ENCODE measurements around the gene FBP1.
"Not testable (repeated sequence)": the region's sequence is repeated elsewhere in the genome, so short reads cannot be mapped to it uniquely, and the experiment has no call there.

FBP1 gene

DNA sequence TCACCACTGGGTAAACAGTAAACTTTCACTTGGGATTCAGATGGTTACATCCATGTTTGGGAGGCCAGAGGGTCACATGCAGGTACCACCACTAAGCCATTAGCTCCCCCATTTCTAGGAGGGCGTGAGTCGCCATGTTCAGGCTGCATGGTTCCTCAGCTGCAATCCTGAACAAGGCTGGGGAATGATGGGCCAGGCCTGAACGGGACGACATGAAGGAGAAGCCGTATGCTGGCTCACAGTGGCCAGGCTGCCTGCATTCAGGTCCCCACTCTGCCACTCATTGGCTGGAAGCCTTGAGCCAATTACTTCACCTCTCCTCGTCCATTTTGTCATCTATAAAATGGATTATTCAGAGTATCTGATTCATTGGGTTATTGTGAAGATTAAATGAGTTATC, 36.7 kb downstream of the FBP1 start:
- DNase-seq = no peak
- Histone ChIP-seq H3K4me3 (ENCODE audit: low read depth, low read length) (no peak overlapping the region), H3K27me3 (ENCODE audit: insufficient read depth, low read depth, severe bottlenecking) (no peaks in the 10 kb centered on the region), H3K36me3 (no peaks in the 10 kb centered on the region), H3K9me3 (ENCODE audit: severe bottlenecking) (no peaks in the 10 kb centered on the region), H3K27ac (no peak overlapping the region)
- TF ChIP-seq CTCF (IDR thresholded peaks at IDR 0.05; ENCODE audit: low read depth, low read length) = no peak

DNA sequence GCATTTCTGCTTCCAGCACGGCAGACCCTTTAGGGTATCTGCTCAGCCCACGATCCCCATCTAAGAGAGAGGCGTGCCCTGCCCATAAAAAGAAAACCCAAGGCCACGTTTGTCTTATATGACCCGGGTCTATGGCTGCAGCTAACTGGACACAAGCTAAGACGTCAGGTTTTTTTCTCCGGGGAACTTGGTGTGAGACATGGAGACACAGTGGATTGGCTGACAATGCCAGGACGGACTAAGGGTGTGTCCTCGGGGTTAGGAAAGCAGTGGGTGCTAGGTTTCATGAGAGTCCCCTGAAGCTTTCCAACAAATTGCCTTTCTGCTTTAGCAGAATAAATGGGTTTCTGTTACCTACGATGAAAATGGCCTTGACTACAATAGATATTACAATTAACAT, 38.6 kb downstream of the FBP1 start:
- Histone ChIP-seq H3K36me3 (no peaks in the 10 kb centered on the region), H3K27me3 (ENCODE audit: insufficient read depth, low read depth, severe bottlenecking) (no peaks in the 10 kb centered on the region), H3K4me3 (ENCODE audit: low read depth, low read length) (no peak overlapping the region), H3K9me3 (ENCODE audit: severe bottlenecking) (no peaks in the 10 kb centered on the region), H3K27ac (no peak overlapping the region)
- DNase-seq = no peak
- no peak for TF ChIP-seq CTCF (IDR thresholded peaks at IDR 0.05; ENCODE audit: low read depth, low read length)

DNA sequence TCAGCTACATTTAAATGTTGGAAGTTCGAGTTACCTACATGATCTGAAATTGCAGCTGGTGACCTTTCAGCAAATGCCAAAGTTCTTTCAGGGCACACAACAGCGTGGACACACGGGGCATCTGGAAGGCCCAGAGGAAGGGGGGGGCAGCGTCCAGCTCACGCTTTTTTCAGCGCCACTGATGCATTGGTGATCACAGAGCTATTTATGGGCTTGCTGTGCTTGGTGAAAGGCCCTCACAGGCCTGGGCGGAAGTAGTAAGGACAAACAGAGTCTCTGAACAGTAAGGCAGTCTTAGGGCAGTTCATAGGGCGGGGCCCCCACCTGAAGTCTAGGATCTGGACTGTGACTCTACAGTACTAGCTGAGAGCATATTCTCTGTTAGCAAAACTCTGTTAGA, 39.1 kb downstream of the FBP1 start:
- Histone ChIP-seq H3K4me3 (ENCODE audit: low read depth, low read length) (no peak overlapping the region), H3K27ac (no peak overlapping the region), H3K27me3 (ENCODE audit: insufficient read depth, low read depth, severe bottlenecking) (no peaks in the 10 kb centered on the region), H3K9me3 (ENCODE audit: severe bottlenecking) (no peaks in the 10 kb centered on the region), H3K36me3 (no peaks in the 10 kb centered on the region)
- TF ChIP-seq CTCF (IDR thresholded peaks at IDR 0.05; ENCODE audit: low read depth, low read length) = no peak
- DNase-seq = no peak

GRCh38 chr9:94599102-94599501, 40.2 kb downstream of the FBP1 start:
- Histone ChIP-seq H3K27me3 (ENCODE audit: insufficient read depth, low read depth, severe bottlenecking) (no peaks in the 10 kb centered on the region), H3K27ac (no peak overlapping the region), H3K9me3 (ENCODE audit: severe bottlenecking) (no peaks in the 10 kb centered on the region), H3K4me3 (ENCODE audit: low read depth, low read length) (no peak overlapping the region), H3K36me3 (no peaks in the 10 kb centered on the region)
- DNase-seq = no peak
- no peak for TF ChIP-seq CTCF (IDR thresholded peaks at IDR 0.05; ENCODE audit: low read depth, low read length)

- no peaks in the 10 kb centered on the region for H3K27me3 ChIP-seq (ENCODE audit: insufficient read depth, low read depth, severe bottlenecking)
- H3K27ac ChIP-seq = no peak within 1 kb of the TSS
- no peaks in the 10 kb centered on the region for H3K9me3 ChIP-seq (ENCODE audit: severe bottlenecking)
- DNase-seq = no peak
- H3K4me3 ChIP-seq (ENCODE audit: low read depth, low read length) = no peak within 1 kb of the TSS
- H3K36me3 ChIP-seq = no peaks in the 10 kb centered on the region
- TF ChIP-seq CTCF (IDR thresholded peaks at IDR 0.05; ENCODE audit: low read depth, low read length) = no peak
Observed at GRCh38 chr9:94593459-94594345, 45.6 kb downstream of the FBP1 start, which contains the start of gene FBP2. Gene FBP2, minus strand, starts transcription at chr9:94593824. Its CDS starts 98 bp downstream, at chr9:94593726.

DNA sequence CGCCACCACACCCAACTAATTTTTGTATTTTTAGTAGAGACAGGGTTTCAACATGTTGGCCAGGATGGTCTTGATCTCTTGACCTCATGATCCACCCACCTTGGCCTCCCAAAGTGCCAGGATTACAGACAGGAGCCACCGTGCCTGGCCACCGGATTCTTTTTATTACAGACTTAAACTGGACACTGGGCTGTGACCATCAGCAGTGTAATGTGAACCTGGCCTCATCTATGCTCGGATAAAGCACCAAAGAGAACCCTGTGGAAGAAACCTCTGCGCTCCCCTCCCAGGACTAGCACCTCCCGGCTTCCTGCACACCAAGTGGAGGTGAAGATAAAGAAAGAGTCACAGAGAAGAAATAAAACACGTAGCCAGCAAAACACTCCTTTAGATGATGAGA, 46.6 kb downstream of the FBP1 start:
- H3K27ac ChIP-seq; H3K36me3 ChIP-seq; DNase-seq; H3K9me3 ChIP-seq (ENCODE audit: severe bottlenecking); H3K4me3 ChIP-seq (ENCODE audit: low read depth, low read length); H3K27me3 ChIP-seq (ENCODE audit: insufficient read depth, low read depth, severe bottlenecking): not testable (repeated sequence)

Measured in WERI-Rb-1 (cell line).